ENCODE data around the gene ATP12A. TPM values are rescaled to one million over a fixed set of nuclear protein-coding genes. Genes with fewer than 3 reads are reported as not detected.

Gene ATP12A
- total RNA-seq, 4 donors from 2014 or later: not detected

- Histone ChIP-seq H3K27me3 (peaks cover 0 to 11% (median 0%) of the 10 kb centered on the region in 4 donors), H3K4me3 (no peak overlapping the region), H3K27ac (replicated peaks in 1 of 4) (no peak overlapping the region), H3K36me3 (no peaks in the 10 kb centered on the region), H3K9me3 (no peaks in the 10 kb centered on the region), H3K4me1 (no peaks in the 10 kb centered on the region)
- 50% methylated on average over 2 of the region's 23 CpGs for WGBS
- DNase-seq (ENCODE audit: extremely low spot score): no peak
- TF ChIP-seq EP300 (IDR thresholded peaks at IDR 0.05): no peak
- TF ChIP-seq POLR2A (IDR thresholded peaks at IDR 0.05; ENCODE audit: low read depth): no peak
- no peak for TF ChIP-seq POLR2AphosphoS5 (IDR thresholded peaks at IDR 0.05)
- no peak for TF ChIP-seq CTCF (IDR thresholded peaks at IDR 0.05)
- intact Hi-C loops (cut with DNase I): no loop called here
These were observed 42.1 kb upstream of the ATP12A start for GRCh38 chr13:24638096-24638495.

GRCh38 chr13:24640752-24641151 is 39.5 kb upstream of the ATP12A start:
- no peak for DNase-seq (ENCODE audit: extremely low spot score)
- Histone ChIP-seq H3K27ac (replicated peaks in 1 of 4) (no peak overlapping the region), H3K4me1 (no peaks in the 10 kb centered on the region), H3K27me3 (peaks cover 0 to 11% (median 0%) of the 10 kb centered on the region in 4 donors), H3K4me3 (no peak overlapping the region), H3K36me3 (no peaks in the 10 kb centered on the region), H3K9me3 (no peaks in the 10 kb centered on the region)
- TF ChIP-seq EP300 (IDR thresholded peaks at IDR 0.05) (no peak), POLR2A (IDR thresholded peaks at IDR 0.05; ENCODE audit: low read depth) (no peak), CTCF (IDR thresholded peaks at IDR 0.05) (no peak), POLR2AphosphoS5 (IDR thresholded peaks at IDR 0.05) (no peak)
- intact Hi-C loops (cut with DNase I): no loop called here
- 85% methylated on average over 4 of the region's 4 CpGs for WGBS

- Histone ChIP-seq H3K27ac (replicated peaks in 1 of 4) (no peak overlapping the region), H3K27me3 (peaks cover 0 to 11% (median 0%) of the 10 kb centered on the region in 4 donors), H3K4me3 (no peak overlapping the region), H3K9me3 (no peaks in the 10 kb centered on the region), H3K36me3 (no peaks in the 10 kb centered on the region), H3K4me1 (no peaks in the 10 kb centered on the region)
- intact Hi-C loops (cut with DNase I): no loop called here
- WGBS: 84% methylated on average over 6 of the region's 6 CpGs
- no peak for TF ChIP-seq CTCF (IDR thresholded peaks at IDR 0.05)
- no peak for TF ChIP-seq POLR2A (IDR thresholded peaks at IDR 0.05; ENCODE audit: low read depth)
- no peak for TF ChIP-seq POLR2AphosphoS5 (IDR thresholded peaks at IDR 0.05)
- no peak for DNase-seq (ENCODE audit: extremely low spot score)
These were observed 38.0 kb upstream of the ATP12A start for GRCh38 chr13:24642219-24642618.

GRCh38 chr13:24644036-24644435 is 36.2 kb upstream of the ATP12A start:
- no peak for DNase-seq (ENCODE audit: extremely low spot score)
- Histone ChIP-seq H3K27me3 (no peaks in the 10 kb centered on the region), H3K4me1 (no peaks in the 10 kb centered on the region), H3K27ac (replicated peaks in 1 of 4) (no peak overlapping the region), H3K4me3 (no peak overlapping the region), H3K9me3 (no peaks in the 10 kb centered on the region), H3K36me3 (no peaks in the 10 kb centered on the region)
- intact Hi-C loops (cut with DNase I): no loop called here
- no peak for TF ChIP-seq POLR2AphosphoS5 (IDR thresholded peaks at IDR 0.05)
- no peak for TF ChIP-seq EP300 (IDR thresholded peaks at IDR 0.05)
- TF ChIP-seq CTCF (IDR thresholded peaks at IDR 0.05): no peak
- TF ChIP-seq POLR2A (IDR thresholded peaks at IDR 0.05; ENCODE audit: low read depth): no peak
- 44% methylated on average over 1 of the region's 1 CpG for WGBS

GRCh38 chr13:24648271-24648670 is 31.9 kb upstream of the ATP12A start:
- H3K4me3 ChIP-seq: no peak overlapping the region
- TF ChIP-seq POLR2AphosphoS5 (IDR thresholded peaks at IDR 0.05): no peak
- TF ChIP-seq POLR2A (IDR thresholded peaks at IDR 0.05; ENCODE audit: low read depth): no peak
- no peak for TF ChIP-seq EP300 (IDR thresholded peaks at IDR 0.05)
- TF ChIP-seq CTCF (IDR thresholded peaks at IDR 0.05): no peak
- peaks cover 0 to 3% (median 0%) of the 10 kb centered on the region in 4 donors for H3K27me3 ChIP-seq
- no peak overlapping the region for H3K27ac ChIP-seq (replicated peaks in 1 of 4)
- no peaks in the 10 kb centered on the region for H3K4me1 ChIP-seq
- DNase-seq (ENCODE audit: extremely low spot score): no peak
- intact Hi-C loops (cut with DNase I): no loop called here
- no peaks in the 10 kb centered on the region for H3K9me3 ChIP-seq
- H3K36me3 ChIP-seq: no peaks in the 10 kb centered on the region
